HepG2 (cell line): ENCODE measurements around the gene AK2. TPM values are rescaled to one million over a fixed set of nuclear protein-coding genes. Genes with fewer than 3 reads are reported as not detected.
A peak's percentile ranks its signal among the peaks of the same experiment; 100 is the strongest.

Source experiments
- ARID5B ChIP-seq: IDR thresholded peaks from 2 replicates; pipeline ENCODE4 v1.4.0; 2020; ENCODE audit warnings: mild to moderate bottlenecking, missing genetic modification reagents
- CENPX ChIP-seq: sonication (generic); formaldehyde crosslinking; IDR thresholded peaks from 2 replicates; pipeline ENCODE4 v1.9.0; 2021; ENCODE audit warnings: mild to moderate bottlenecking, missing genetic modification reagents, moderate library complexity
- DNMT3B ChIP-seq: conservative IDR thresholded peaks from 2 replicates; pipeline ENCODE4 v1.6.1; 2016; ENCODE audit warnings: missing biosample characterization, control low read depth
- E2F2 ChIP-seq: sonication (generic); formaldehyde crosslinking; IDR thresholded peaks from 2 replicates; pipeline ENCODE4 v1.4.0; 2020; ENCODE audit warnings: missing genetic modification reagents, borderline replicate concordance
- KDM5B ChIP-seq: sonication (generic); formaldehyde crosslinking; IDR thresholded peaks from 2 replicates; pipeline ENCODE4 v1.4.0; 2020; ENCODE audit warnings: missing genetic modification reagents, mild to moderate bottlenecking, borderline replicate concordance
- MAFF ChIP-seq: IDR thresholded peaks from 2 replicates; pipeline ENCODE4 v1.6.1; 2011; ENCODE audit warnings: low read depth, low read length, improper control_type of control experiment
- MAFK ChIP-seq, 2 experiments: IDR thresholded peaks in 1 of 2; conservative IDR thresholded peaks in 1 of 2; 2 replicates each; pipeline ENCODE4 v1.6.1; 2011; ENCODE audit warnings: improper control_type of control experiment in 2 of 2, low read length in 2 of 2
- RBM39 ChIP-seq: fragments of 200-400 bp; formaldehyde crosslinking; IDR thresholded peaks from one replicate; pipeline ENCODE4 v1.6.1; 2018; ENCODE audit warnings: antibody characterized with exemption, mild to moderate bottlenecking, low read depth, low read length; ENCODE audit not compliant: poor library complexity, severe bottlenecking
- SOX13 ChIP-seq, 3 experiments: fragments of 450-650 bp in 1 of 3; sonication (generic) in 1 of 3; formaldehyde crosslinking in 1 of 3; IDR thresholded peaks in 2 of 3; conservative IDR thresholded peaks in 1 of 3; 2 replicates each; pipeline versions ENCODE4 v1.5.0 to v1.6.1; 2016 to 2020; ENCODE audit warnings: antibody characterized with exemption in 1 of 3, mild to moderate bottlenecking in 1 of 3, missing compliant biosample characterization in 1 of 3, missing genetic modification reagents in 1 of 3, moderate library complexity in 1 of 3
- ZFP91 ChIP-seq: sonication (generic); formaldehyde crosslinking; IDR thresholded peaks from 2 replicates; pipeline ENCODE4 v1.9.0; 2022; ENCODE audit warnings: missing genetic modification reagents, mild to moderate bottlenecking, borderline replicate concordance
- ZNF318 ChIP-seq: sonication (generic); formaldehyde crosslinking; IDR thresholded peaks from 2 replicates; pipeline ENCODE4 v1.4.0; 2020; ENCODE audit warnings: mild to moderate bottlenecking, missing genetic modification reagents
- ZNF7 ChIP-seq: IDR thresholded peaks from 2 replicates; pipeline ENCODE4 v1.6.1; 2016; ENCODE audit warnings: missing biosample characterization, missing genetic modification reagents
- polyA plus RNA-seq, 8 experiments: library from polyadenylated mRNA; depleted of rRNA in 3 of 8; stranded (reverse) in 7 of 8; unstranded in 1 of 8; fragments of >200 nt; fragmentation: Illumina TruSeq in 4 of 8; extraction: Trizol in 4 of 8; gene quantifications; 2 replicates each; pipeline versions ENCODE4 v1.2.1 to v1.2.3, GENCODE V29; 2011 to 2016; ENCODE audit warnings: low read depth in 4 of 8, missing spikeins in 1 of 8, mixed read lengths in 1 of 8; ENCODE audit not compliant: insufficient read depth in 1 of 8
- total RNA-seq, 5 experiments: library from RNA; depleted of rRNA; stranded (reverse); fragments of >200 nt; fragmentation: Illumina TruSeq; extraction: Trizol; gene quantifications; 2 replicates each; pipeline ENCODE4 v1.2.3, GENCODE V29; 2016; ENCODE audit warnings: low read depth in 1 of 5

AK2 gene
- total and polyA plus RNA-seq, 2 of the 13 experiments (the other 11 are each of a cell fraction or from before 2014, with no cell fraction given) = 170 to 188 TPM

GRCh38 chr1:32972814-32973428, 63.8 kb downstream of the AK2 start (continued):
- peak; percentile 37; the same call in 1 of the 2 replicates for TF ChIP-seq ZFP91 (CRISPR knock-in tag)
- no peak for TF ChIP-seq KDM5B (CRISPR knock-in tag)
- TF ChIP-seq MAFF = no peak
- TF ChIP-seq RBM39 = no peak
- TF ChIP-seq E2F2 (CRISPR knock-in tag) = no peak
- TF ChIP-seq MAFK (conservative IDR thresholded peaks at IDR 0.05 in 1 of 2, IDR thresholded peaks at IDR 0.05 in 1 of 2; ENCODE audit: low read length in 2 of 2) = no peak
- TF ChIP-seq ZNF7 (CRISPR knock-in tag) = no peak
- TF ChIP-seq DNMT3B (CRISPR knock-in tag) = no peak
- TF ChIP-seq ARID5B (CRISPR knock-in tag) = peak; percentile 27; the same call in 1 of the 2 replicates
- TF ChIP-seq SOX13 (IDR thresholded peaks at IDR 0.05) = no peak
- no peak for TF ChIP-seq SOX13 (CRISPR knock-in tag; conservative IDR thresholded peaks at IDR 0.05 in 1 of 2, IDR thresholded peaks at IDR 0.05 in 1 of 2)
- no peak for TF ChIP-seq CENPX
- TF ChIP-seq ZNF318 = no peak
